SK-N-MC (cell line): Measurements from ENCODE around the gene SUCLG2.

Experiments used
- DNase-seq: peaks from one replicate; pipeline ENCODE4 v3.0.0-alpha.2; 2011; ENCODE audit warnings: low read depth, low spot score
- H3K27ac ChIP-seq: fragments of 200-600 bp; sonication (generic); 2 replicates; pipeline ENCODE4 v1.5.1; 2016; ENCODE audit warnings: mixed run types
- H3K36me3 ChIP-seq: fragments of 200-600 bp; sonication (generic); 2 replicates; pipeline ENCODE4 v1.6.1; 2017; ENCODE audit warnings: antibody characterized with exemption, low read length, mixed read lengths; ENCODE audit not compliant: insufficient read depth
- H3K4me3 ChIP-seq: fragments of 200-600 bp; sonication (generic); 2 replicates; pipeline ENCODE4 v1.5.1; 2016
- H3K9ac ChIP-seq: fragments of 200-600 bp; sonication (generic); 2 replicates; pipeline ENCODE4 v1.8.0; 2017; ENCODE audit warnings: mixed run types, mixed read lengths; ENCODE audit not compliant: insufficient read length
- H3K9me3 ChIP-seq: fragments of 200-600 bp; sonication (generic); 2 replicates; pipeline ENCODE4 v1.6.1; 2017; ENCODE audit warnings: low read depth, mild to moderate bottlenecking, antibody characterized with exemption, low read length, moderate library complexity, mixed read lengths
- EZH2 ChIP-seq: fragments of 200-600 bp; sonication (generic); IDR thresholded peaks from one replicate; pipeline ENCODE4 v1.6.1; 2017; ENCODE audit warnings: antibody characterized with exemption
- FOXP2 ChIP-seq: optimal IDR thresholded peaks from 2 replicates; pipeline ENCODE3; 2011; ENCODE audit warnings: mild to moderate bottlenecking, moderate library complexity; ENCODE audit not compliant: insufficient read depth; ENCODE audit errors: extremely low read length, control extremely low read depth
- POLR2AphosphoS5 ChIP-seq: IDR thresholded peaks from 2 replicates; pipeline ENCODE4 v1.6.1; 2012; ENCODE audit warnings: mild to moderate bottlenecking, low read depth, low read length, borderline replicate concordance

The SUCLG2 gene

GRCh38 chr3:67386451-67386850 is 268.0 kb downstream of the SUCLG2 start:
- no peak for DNase-seq
- Histone ChIP-seq H3K27ac (no peak overlapping the region), H3K9ac (no peak overlapping the region), H3K9me3 (no peaks in the 10 kb centered on the region), H3K36me3 (no peaks in the 10 kb centered on the region), H3K4me3 (no peak overlapping the region)
- TF ChIP-seq FOXP2: no peak
- no peak for TF ChIP-seq POLR2AphosphoS5
- no peak for TF ChIP-seq EZH2

GRCh38 chr3:67384760-67385397 is 269.5 kb downstream of the SUCLG2 start:
- no peak overlapping the region for H3K4me3 ChIP-seq
- no peaks in the 10 kb centered on the region for H3K36me3 ChIP-seq
- TF ChIP-seq POLR2AphosphoS5 (no peak), FOXP2 (no peak), EZH2 (no peak)
- no peak overlapping the region for H3K9ac ChIP-seq
- H3K9me3 ChIP-seq: no peaks in the 10 kb centered on the region
- H3K27ac ChIP-seq: no peak overlapping the region
- no peak for DNase-seq

GRCh38 chr3:67384016-67384415 is 270.4 kb downstream of the SUCLG2 start:
- H3K9me3 ChIP-seq: no peaks in the 10 kb centered on the region
- DNase-seq: no peak
- TF ChIP-seq EZH2: no peak
- TF ChIP-seq FOXP2: no peak
- no peak for TF ChIP-seq POLR2AphosphoS5
- H3K27ac ChIP-seq: no peak overlapping the region
- H3K4me3 ChIP-seq: no peak overlapping the region
- H3K9ac ChIP-seq: no peak overlapping the region
- H3K36me3 ChIP-seq: no peaks in the 10 kb centered on the region

GRCh38 chr3:67383379-67383778 is 271.0 kb downstream of the SUCLG2 start:
- Histone ChIP-seq H3K36me3 (no peaks in the 10 kb centered on the region), H3K9me3 (no peaks in the 10 kb centered on the region), H3K9ac (no peak overlapping the region), H3K4me3 (no peak overlapping the region), H3K27ac (no peak overlapping the region)
- TF ChIP-seq EZH2 (no peak), POLR2AphosphoS5 (no peak), FOXP2 (no peak)
- DNase-seq: no peak

GRCh38 chr3:67382536-67382935 is 271.9 kb downstream of the SUCLG2 start:
- no peak for DNase-seq
- no peak overlapping the region for H3K9ac ChIP-seq
- H3K27ac ChIP-seq: no peak overlapping the region

GRCh38 chr3:67381667-67382272 is 272.6 kb downstream of the SUCLG2 start:
- H3K9me3 ChIP-seq: no peaks in the 10 kb centered on the region
- DNase-seq: no peak
- H3K27ac ChIP-seq: no peak overlapping the region
- no peak overlapping the region for H3K4me3 ChIP-seq
- H3K36me3 ChIP-seq: no peaks in the 10 kb centered on the region
- TF ChIP-seq POLR2AphosphoS5 (no peak), EZH2 (no peak)
- no peak overlapping the region for H3K9ac ChIP-seq

More at GRCh38 chr3:67382536-67382935, 271.9 kb downstream of the SUCLG2 start:
- no peaks in the 10 kb centered on the region for H3K9me3 ChIP-seq
- TF ChIP-seq EZH2 (no peak), FOXP2 (no peak), POLR2AphosphoS5 (no peak)
- no peak overlapping the region for H3K4me3 ChIP-seq
- H3K36me3 ChIP-seq: no peaks in the 10 kb centered on the region

- Histone ChIP-seq H3K4me3 (no peak overlapping the region), H3K9ac (no peak overlapping the region), H3K27ac (no peak overlapping the region), H3K9me3 (no peaks in the 10 kb centered on the region), H3K36me3 (no peaks in the 10 kb centered on the region)
- no peak for DNase-seq
- no peak for TF ChIP-seq POLR2AphosphoS5
- no peak for TF ChIP-seq FOXP2
- no peak for TF ChIP-seq EZH2
These were observed 274.3 kb downstream of the SUCLG2 start for GRCh38 chr3:67380118-67380517.

- H3K9me3 ChIP-seq: no peaks in the 10 kb centered on the region
- no peak overlapping the region for H3K27ac ChIP-seq
- no peak for DNase-seq
- H3K9ac ChIP-seq: no peak overlapping the region
- no peak for TF ChIP-seq EZH2
- no peak for TF ChIP-seq FOXP2
- no peak for TF ChIP-seq POLR2AphosphoS5
- no peak overlapping the region for H3K4me3 ChIP-seq
- H3K36me3 ChIP-seq: no peaks in the 10 kb centered on the region
These were observed 277.1 kb downstream of the SUCLG2 start for GRCh38 chr3:67377299-67377698.
